HCEC 1CT (cell line): ENCODE measurements around the gene CHRM2.
A peak's percentile ranks its signal among the peaks of the same experiment; 100 is the strongest.

Source experiments
- DNase-seq: peaks from one replicate; pipeline ENCODE4 v3.0.0-alpha.2; 2017

CHRM2 gene

DNA sequence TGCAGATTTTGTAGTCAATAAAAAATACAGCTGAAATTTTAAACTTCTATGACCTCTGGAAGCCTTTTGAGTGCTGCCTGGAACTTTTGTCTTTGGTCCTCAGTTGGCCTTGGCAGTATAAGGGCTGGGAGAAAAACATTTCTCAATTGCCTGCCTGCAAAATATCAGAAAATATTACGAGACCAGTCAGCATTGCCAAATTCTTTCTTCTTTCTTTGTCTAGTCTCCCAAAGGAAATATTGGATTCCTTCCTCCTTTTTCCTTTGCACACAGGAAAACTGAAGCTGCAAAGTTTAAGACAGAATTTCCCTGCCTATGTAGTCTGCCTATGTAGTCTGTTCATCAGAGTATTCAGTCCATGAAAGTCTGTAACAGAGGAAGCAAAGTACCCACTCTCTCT, 95.9 kb downstream of the CHRM2 start:
- DNase-seq, result no peak

DNA sequence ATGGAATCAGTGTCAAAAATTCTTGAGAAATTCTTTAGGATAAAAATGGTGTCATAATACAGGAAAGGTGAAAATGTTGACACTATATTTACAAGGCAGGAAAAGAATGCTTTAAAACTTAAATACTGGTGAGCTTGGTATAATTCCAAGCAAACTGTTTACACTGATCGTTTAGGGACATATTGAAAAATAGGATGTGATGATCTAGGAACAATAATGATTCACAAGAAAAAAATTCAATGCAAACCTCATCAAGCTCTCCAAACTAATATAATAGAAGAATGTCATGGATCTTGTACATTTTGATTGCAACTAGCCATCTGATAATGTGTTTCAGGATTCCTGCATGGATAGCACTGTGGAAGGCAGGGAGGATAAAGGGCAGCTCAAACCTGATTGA, 98.4 kb downstream of the CHRM2 start:
- DNase-seq, result no peak

DNA sequence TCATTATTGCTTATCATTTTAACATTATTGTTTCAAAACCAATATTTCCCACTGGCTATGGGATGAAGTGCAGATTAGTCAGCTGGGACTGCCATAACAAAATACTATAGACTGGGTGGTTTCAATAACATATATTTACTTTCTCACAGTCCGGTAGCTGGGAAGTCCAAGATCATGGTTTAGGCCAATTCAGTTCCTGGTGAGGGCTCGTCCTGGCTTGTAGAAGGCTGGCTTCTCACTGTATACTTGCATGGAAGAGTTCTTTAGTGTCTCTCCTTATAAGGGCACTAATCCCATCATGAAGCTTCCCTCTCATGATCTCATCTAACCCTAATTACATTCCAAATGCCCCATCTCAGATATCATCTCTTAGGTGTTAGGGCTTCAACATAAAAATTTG, 101.3 kb downstream of the CHRM2 start:
- no peak for DNase-seq

DNA sequence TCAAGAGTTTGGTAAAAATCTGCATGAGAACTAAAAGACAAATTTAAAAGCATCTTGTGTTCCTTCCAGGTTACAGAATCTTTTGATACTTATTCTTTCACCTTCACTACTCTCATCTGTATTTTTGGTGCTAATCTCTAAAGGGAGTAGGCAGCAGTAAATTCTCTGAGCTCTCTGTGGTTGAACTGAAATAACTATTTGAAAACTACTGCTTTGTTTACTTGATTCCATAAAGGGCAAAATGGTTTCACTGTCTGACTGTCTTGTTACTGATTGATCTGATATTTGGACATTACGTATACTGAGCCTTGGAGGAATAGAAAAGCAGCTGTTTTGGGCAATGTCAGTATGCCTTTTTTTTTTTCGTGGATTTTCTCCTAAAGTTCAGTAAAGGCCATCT, 103.3 kb downstream of the CHRM2 start:
- no peak for DNase-seq

DNA sequence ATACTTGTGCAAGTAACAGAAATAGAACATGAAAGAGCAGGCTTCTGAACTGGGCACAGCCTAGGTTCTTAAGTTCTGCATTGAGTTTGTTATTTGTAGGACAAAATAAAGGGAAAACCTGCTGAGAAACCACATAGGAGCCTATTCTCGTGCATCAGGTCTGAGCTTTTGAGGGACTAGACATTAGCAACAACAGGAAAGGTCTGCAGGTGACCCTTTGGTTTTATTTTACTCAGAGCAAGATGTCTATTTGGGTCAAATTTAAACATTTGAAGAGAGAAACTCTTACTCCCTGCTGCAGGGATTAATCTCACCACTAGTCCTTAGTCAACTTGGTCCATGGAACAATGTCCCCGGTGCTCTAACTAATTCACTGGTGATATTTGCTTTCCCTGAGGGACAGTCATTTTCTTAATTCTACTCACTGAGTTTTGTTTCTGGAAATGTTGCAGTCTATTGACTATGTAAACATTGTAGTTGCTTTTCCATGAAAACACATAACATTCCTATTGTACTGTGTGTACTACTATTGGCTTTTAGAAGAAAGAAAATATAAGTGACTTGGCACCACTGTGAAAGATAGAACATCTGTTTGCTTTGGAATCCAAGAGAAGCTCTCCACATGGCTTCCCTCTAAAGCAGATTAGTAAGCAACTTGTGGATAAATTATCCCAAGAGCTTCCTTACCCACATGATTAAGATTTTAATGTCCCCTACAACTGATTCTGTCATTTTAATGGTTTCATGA, 108.2 kb downstream of the CHRM2 start:
- DNase-seq, result no peak

DNA sequence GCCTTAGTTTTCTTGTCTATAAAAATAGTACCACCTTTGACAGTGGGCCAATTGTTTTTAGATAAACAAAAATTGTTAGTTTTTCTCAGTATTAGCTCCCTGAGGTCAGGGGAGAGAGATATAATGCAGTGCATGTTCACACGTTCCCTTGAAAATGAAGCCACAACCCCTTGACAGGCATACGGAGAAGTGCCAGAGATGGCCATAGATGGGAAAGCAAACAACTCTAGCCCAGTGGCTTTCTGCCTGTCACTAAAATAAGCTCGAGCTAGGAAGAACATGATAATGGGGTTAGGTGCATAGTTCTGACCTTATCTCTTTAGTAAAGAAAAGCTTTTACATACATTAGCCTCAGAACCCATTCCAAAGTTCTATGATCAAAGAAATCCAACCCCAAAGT, 124.9 kb downstream of the CHRM2 start:
- DNase-seq, result no peak

DNA sequence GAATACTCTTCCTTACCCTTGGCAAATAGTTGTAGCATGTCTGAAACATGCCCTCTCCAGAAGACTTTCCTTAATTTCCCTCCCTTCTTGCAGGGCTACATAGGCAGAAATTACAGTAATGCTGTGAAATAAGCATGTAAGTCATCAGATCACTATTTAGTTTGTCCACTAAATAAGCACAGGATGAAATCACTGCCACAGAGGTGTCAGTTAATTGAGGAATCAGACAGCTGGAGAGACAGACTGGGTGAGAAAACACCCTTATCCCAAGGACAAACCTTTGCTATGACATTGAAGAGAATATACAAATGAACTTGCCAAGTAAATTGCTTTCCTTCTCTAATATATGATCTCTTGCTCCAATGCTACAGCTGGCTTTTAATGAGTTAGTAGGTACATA, 129.3 kb downstream of the CHRM2 start:
- DNase-seq, result no peak

DNA sequence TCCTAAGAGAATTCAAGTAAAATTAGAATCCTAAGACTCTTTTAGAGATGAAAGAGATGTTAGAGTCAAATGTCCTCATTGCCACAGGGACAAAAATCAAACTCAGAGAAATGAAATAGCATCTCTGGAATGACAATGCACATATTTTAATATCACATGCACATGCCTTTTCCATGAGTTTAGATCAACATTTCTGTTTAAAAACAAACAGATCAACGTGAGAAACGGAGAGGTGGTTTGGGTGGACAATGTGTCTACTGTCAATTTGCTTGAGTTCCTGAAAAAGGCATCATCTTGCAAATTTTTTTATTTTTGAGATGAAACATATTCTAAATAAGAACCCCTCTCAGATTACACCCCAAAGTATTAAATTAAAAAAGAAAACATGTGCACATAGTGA, 130.0 kb downstream of the CHRM2 start:
- peak; percentile 61 for DNase-seq

DNA sequence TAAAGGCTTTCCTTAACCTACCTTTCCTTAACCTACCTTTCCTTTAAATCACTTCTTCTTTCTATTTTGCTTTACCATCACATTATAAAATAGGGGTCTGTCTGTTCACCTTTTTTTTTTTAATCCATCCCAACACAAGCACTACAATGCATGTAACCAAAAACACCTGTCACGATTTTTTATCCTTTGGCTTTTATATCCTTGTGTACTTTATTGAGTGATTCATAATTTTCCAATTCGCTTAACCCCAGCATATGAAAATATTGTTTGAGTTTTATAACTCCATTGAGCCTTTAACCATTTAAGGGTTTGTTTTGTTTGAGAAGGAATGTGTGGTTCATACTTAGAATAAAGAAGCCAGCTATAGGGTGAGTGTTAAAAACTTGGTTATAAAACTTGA, 132.2 kb downstream of the CHRM2 start:
- no peak for DNase-seq

DNA sequence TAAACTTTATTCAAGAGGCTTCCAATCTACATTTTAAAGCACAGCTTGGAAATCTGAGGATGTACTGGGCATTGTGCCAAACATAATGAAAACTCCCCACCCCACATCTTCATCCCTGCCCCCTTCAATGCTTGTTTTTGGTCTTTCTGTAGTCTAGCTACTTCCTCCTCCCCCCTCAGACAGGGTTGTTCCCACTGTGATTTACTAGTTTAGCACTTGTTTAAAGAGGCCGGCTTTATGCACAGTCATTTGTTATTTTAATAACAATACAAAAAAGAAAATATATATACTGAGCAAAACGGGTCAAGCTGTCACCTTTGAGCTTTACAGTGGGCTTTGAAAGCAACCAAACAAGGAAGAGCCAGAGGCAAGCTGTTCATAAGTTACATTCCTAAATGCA, 132.6 kb downstream of the CHRM2 start:
- no peak for DNase-seq

DNA sequence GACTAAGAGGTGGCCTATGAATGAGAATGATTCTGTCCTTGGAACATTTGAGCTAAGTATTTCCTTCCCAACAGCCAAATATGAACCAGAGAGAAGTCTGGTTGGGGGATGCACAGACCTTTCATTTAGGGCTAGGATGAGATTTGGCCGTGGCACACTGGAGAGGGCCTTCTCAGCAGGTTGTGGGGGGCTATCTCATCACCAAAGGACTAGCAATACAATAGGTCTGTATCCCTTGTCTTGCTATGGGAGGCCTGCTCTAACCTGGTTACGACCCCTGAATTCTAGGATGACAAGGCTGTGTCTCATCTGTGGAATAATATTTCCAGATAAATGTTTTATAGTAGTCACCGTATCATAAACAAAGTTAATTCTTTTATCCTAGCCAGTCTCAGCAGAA, 133.0 kb downstream of the CHRM2 start:
- no peak for DNase-seq

DNA sequence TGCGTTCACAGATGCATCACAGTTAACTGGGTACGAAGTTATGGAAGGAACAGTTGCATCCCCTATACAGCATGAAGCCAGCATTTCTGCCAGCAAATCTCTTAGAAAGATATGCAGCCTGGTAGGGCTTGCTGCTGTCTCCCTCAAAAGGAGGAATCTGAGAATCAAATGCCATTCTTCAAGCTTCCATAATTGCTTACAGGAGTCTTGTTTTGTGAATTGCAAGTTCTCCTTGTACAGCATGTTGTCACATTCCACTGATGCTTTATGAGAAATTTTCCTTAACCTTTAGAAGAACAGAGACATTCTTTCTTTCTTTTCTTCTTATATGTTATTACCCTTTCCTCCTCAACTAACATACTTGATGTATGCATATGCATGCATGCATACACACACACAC, 134.6 kb downstream of the CHRM2 start:
- DNase-seq, result no peak

DNA sequence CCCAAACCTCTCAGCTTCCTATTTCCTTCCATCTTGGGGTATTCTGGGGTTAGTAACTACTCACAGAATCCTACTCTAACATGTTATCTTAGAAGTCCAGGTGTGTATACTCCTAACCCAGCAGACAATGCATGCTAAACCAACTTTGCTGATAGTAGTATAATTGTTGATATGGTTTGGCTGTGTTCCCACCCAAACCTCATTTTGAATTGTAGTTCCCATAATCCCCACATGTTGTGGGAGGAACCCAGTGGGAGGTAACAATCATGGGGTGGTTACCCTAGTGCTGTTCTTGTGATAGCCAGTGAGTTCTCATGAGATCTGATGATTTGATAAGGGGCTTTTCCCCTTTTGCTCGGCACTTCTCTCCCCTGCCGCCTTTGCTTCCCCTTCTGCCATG, 135.1 kb downstream of the CHRM2 start:
- DNase-seq, result no peak

DNA sequence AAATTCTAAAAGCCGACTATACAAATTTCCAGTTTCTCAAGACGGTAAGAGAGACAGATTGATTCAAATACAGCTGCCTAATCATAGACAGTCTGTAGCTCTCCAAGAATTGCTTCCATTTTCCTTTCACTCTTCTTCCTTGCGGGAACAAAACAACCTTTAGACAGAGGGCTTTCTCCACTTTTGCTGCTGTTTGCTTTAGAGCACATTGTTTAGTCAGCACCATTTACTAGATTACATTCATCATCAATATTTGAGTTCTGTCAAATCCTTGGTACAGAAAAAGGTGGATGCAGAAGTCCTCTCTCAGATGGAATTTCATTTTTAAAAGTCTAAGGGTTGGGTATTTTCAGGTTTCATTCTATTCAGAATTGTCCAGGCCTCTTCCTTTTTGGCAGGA, 137.4 kb downstream of the CHRM2 start:
- no peak for DNase-seq

DNA sequence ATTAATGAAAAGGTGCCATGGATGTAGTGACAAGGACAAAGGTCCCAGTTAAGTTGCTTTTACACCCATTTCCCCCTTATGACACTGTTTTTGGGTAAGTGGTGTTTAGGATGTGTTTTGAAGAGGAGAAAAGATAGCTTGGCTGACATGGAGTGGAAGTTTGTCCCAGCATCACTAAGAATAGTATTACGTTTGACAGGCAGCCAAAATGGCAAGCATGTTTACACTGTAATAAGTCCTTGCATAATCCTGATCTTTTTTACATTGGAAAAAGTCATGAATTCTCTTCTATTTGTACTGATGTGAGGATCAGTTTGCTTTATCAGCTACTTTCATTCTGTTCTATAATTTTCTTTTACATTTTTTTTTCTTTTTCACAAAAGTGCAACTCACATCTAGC, 137.8 kb downstream of the CHRM2 start:
- peak; percentile 63 for DNase-seq

DNA sequence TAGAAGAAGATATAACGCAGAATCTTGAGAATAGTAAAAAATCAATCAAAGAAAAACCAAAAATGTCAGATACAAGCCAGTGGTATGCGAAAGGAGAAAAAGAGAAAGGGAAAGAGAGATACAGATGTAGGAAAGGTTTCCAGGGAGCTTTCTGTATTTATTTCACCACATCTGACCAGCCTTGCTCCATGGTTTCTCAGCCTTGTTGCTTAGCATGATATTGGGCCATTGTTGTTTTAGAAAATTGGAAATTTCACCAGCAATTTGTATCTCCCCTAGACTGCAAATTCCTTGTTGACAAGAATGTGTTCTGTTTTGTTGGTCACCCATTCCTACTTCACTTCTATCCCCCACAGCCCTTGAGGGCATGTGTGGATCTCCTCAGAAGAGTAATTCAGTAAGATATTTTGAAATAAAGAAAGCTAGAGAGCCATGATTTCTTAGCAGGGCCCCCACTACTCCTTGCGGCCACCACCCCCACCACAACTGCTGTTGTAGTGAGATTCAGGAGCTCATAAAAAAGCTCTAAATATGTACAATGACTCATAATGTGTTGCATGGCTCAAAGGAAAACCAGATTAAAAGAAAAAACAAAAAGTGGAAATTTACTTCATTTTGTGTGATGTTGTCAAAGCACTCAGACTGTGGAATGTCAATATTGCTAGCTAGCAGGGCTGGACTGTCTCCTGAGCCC, 138.7 kb downstream of the CHRM2 start:
- DNase-seq, result peak; percentile 63

DNA sequence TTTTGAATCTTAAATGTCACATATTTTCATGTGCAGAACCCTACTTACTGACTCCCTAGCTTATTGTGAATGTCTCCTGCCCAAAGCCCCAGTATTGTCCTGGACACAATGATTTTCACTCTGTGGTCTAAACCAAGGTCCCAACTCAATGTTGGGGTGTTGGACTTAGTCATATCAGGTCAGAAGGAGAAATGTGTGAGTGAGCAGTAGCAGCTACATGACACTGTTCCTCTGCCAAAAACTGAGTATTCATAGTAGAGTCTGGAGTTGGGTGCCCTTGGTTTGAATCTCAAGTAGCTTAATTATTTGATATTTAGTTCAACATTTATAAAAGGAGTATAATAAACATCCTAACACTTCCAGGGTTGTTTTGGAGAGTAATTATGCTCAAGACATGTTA, 141.0 kb downstream of the CHRM2 start:
- DNase-seq, result no peak

DNA sequence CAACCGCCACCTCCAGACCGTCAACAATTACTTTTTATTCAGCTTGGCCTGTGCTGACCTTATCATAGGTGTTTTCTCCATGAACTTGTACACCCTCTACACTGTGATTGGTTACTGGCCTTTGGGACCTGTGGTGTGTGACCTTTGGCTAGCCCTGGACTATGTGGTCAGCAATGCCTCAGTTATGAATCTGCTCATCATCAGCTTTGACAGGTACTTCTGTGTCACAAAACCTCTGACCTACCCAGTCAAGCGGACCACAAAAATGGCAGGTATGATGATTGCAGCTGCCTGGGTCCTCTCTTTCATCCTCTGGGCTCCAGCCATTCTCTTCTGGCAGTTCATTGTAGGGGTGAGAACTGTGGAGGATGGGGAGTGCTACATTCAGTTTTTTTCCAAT, 146.6 kb downstream of the CHRM2 start:
- no peak for DNase-seq

DNA sequence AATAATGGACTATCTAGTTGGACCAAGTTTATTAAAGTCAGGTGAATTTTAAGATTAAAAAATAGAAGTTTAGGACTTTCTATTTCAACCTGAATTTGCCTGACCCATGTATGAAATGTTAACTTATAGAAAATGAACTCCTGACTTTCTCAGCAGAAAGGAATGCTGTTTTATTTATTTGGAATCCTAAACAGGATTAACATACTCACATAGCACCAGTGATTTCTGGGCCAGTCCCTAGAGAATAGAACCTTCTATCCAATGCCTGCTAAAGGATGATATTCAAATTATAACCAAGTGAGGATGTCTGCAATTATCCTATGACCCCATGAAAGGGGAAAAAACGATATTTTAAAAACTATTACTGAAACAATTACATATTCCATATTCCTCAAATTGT, 148.8 kb downstream of the CHRM2 start:
- DNase-seq, result no peak

DNA sequence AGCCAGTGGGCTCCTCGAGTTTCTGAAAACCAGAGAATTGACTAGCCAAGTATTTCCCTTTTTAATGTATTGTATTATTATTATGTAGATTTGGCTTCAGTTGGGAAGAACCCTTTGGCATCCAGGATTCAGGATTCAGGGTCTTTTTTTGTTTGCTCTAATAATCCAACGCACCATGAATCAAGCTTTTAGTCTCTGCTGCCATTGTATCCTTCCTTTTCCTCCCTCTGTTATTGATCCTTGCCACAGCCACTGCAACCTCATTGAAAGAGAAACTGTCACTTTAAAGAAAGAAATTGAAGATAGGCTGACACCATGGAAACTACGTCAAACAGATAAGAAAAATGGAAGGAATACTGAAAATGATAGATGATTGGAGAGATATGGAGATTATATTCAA, 150.0 kb downstream of the CHRM2 start:
- no peak for DNase-seq

DNA sequence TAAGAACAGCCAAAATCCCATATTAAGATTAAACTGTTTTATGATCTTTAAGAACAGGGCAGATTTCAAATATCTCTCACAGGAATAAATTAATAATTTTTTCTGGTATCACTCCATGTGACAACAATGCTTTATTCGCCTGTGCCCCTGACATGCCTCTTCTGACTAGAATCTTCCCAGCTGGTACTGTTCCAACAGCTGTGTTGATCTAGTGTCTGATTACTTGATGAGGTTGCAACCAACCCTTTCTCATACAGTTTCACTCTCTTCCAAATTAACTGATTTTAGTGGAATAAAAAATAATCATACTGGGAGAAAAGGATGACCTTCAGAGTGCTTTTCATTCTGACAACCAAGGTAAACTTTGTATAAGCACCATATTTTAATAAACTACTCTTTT, 151.9 kb downstream of the CHRM2 start:
- no peak for DNase-seq

DNA sequence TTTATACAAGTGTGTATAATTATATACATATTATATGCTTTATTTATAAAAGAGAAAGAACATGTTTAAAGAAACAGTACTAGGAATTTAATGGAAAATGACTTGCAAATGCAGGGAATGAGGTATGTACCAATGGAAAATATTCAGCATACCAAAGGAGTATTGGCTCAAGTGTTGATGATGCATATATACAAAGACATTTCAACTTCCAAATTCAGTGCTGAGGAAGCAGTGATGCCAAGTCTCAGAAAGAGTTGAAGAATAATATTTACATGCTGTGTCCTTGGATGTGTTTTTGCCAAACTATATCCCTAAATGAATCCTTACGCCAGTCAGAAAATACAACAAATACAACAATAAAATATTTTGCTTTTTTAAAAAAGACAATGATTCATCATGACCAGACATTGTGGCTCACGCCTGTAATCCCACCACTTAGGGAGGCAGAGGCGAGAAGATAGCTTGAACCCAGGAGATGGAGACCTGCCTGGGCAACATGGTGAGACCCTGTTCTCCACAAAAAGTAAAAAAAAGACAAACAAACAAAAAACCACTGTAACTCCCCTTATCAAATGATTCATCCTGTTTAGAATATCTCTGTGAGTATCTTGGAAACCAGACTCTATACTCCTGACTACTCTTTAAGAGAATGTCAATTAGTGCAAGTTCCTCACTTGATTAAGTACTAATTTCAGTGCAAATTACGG, 157.2 kb downstream of the CHRM2 start:
- peak; percentile 62 for DNase-seq

DNA sequence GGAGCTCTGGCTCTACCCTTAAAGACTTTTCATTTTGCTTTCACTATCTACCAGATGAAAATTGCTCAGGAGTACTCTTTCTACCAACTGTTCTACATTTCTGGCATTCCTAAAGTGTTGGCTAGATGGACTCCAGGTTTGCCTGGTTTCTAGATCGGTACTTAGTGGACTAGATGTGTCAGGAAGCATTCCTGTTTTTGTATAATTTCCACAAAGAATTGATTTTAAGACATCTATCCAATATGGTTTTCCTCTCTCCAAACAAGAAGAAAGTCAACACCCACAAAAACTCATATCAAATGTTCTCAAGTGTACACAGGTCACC, 157.7 kb downstream of the CHRM2 start:
- DNase-seq, result no peak

DNA sequence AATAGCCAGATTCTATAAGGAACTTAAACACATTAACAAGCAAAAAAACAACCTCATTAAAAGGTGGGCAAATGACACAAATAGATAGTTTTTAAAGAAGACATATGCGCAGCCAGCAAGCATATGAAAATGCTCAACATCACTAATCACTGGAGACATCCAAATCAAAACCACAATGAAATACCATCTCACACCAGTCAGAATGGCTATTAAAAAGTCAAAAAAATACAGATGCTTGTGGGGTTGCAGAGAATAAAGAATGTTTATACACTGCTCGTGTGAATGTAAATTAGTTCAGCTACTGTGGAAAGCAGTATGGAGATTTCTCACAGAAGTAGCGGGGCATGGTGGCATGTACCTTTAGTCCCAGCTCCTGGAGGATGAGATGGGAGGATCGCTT, 164.0 kb downstream of the CHRM2 start:
- DNase-seq, result peak; percentile 2

DNA sequence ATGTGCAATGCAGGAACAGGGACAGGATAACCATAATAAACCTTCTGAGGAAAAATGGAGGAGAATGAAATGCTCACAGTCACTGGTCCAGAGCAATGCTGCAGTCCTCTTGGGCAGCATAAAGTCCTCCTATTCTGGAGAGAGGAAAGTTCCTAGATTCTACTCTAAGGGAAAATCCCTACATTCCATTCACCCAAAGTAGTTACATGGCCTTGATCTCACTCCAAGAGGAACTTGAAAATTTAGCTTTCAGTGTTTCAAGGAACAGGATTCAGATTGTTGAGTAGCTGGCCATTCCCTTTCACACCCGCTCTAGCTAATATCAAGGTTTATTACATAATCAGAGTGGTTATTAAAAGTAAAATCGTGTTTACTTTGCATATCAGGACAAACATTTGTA, 168.3 kb downstream of the CHRM2 start:
- no peak for DNase-seq
